Ovary (tissue), 9 donors: ENCODE data around the gene DHRS1. TPM values are rescaled to one million over a fixed set of nuclear protein-coding genes. Genes with fewer than 3 reads are reported as not detected.

Source experiments
- DNase-seq, 5 donors: peaks; one replicate each; pipeline ENCODE4 v3.0.0-alpha.2; 2019 to 2020
- H3K27ac ChIP-seq, 2 donors: fragments of 200-600 bp; one replicate each; pipeline versions ENCODE4 v1.5.1 to v1.8.0; 2019 to 2022
- H3K27me3 ChIP-seq: fragments of 200-600 bp; one replicate; pipeline ENCODE4 v1.8.0; 2022
- H3K36me3 ChIP-seq: fragments of 200-600 bp; sonication (generic); one replicate; pipeline ENCODE4 v1.5.1; 2019
- H3K4me1 ChIP-seq: one replicate; pipeline ENCODE4 v1.8.1; 2013; ENCODE audit warnings: mild to moderate bottlenecking, moderate library complexity; ENCODE audit not compliant: insufficient read depth
- H3K4me3 ChIP-seq: fragments of 200-600 bp; sonication (generic); one replicate; pipeline ENCODE4 v1.5.1; 2017
- H3K9me3 ChIP-seq, 2 donors: fragments of 200-600 bp in 1 of 2; sonication (generic) in 1 of 2; one replicate each; pipeline versions ENCODE4 v1.5.1 to v1.8.1; 2013 to 2019; ENCODE audit warnings: mild to moderate bottlenecking in 1 of 2, moderate library complexity in 1 of 2
- EP300 ChIP-seq: sonication (generic); formaldehyde crosslinking; IDR thresholded peaks from one replicate; pipeline ENCODE4 v1.6.1; 2017; ENCODE audit warnings: antibody characterized with exemption
- POLR2A ChIP-seq: fragments of 450-650 bp; IDR thresholded peaks from one replicate; pipeline ENCODE4 v1.6.1; 2017; ENCODE audit warnings: antibody characterized with exemption, mild to moderate bottlenecking, moderate library complexity
- WGBS, 3 donors: extraction: QIAGEN DNeasy Blood & Tissue Kit in 1 of 3; methylation state at CpG; one replicate each; pipeline versions ENCODE4 v1.1.5 to v1.1.7; 2013 to 2017; 5-methylcytosine and 5-hydroxymethylcytosine counted together
- intact Hi-C, 4 donors: fragments of 100-400 bp; cut with DNase I; formaldehyde crosslinking; loops; one replicate each; pipeline versions ENCODE4 v1.11.0 to v1.15.1; 2022 to 2023
- polyA plus RNA-seq, 2 donors: library from polyadenylated mRNA; stranded (reverse); fragments of 200-250 nt in 1 of 2; fragments of 350-450 nt in 1 of 2; fragmentation: Illumina TruSeq in 1 of 2; extraction: RNeasy Lipid Tissue Mini Kit (QIAGEN cat#74804) in 1 of 2; gene quantifications; one replicate each; pipeline ENCODE4 v1.2.3, GENCODE V29; 2013 to 2014
- total RNA-seq, 7 donors: library from RNA; depleted of rRNA in 2 of 7; stranded (reverse); fragments of >200 nt in 2 of 7; fragmentation: NEBNext Ultra II Directional in 3 of 7; extraction: Animal tissue kit (Norgen Biotek cat#: 25700) in 3 of 7; gene quantifications; one replicate each; pipeline versions ENCODE4 v1.1.0 to v1.2.4, GENCODE V29; 2016 to 2023
- TF ChIP-seq, protein P1 (sequence below), 3 donors: fragments of 450-650 bp in 2 of 3; fragments of 200-600 bp in 1 of 3; IDR thresholded peaks; one replicate each; pipeline versions ENCODE4 v1.5.1 to v1.8.0; 2016 to 2022; ENCODE audit warnings: antibody characterized with exemption in 3 of 3, mild to moderate bottlenecking in 1 of 3
- donor health status: DM: no; HTN: no; CAD: no; lungs with moderate emphysema.
- donor health status: DM: no; HTN: no; CAD: no.
- donor health status: Bipolar disorder and iron deficiency.
- donor health status: DM: yes; HTN: yes; CAD: no.
- donor health status: DM: no; HTN: no; CAD: no.
- donor health status: DM: yes; HTN: yes; CAD: no.

DHRS1 gene
- total and polyA plus RNA-seq, 9 donors, result 12.8 to 35.6 (median 17.9) TPM

DNA sequence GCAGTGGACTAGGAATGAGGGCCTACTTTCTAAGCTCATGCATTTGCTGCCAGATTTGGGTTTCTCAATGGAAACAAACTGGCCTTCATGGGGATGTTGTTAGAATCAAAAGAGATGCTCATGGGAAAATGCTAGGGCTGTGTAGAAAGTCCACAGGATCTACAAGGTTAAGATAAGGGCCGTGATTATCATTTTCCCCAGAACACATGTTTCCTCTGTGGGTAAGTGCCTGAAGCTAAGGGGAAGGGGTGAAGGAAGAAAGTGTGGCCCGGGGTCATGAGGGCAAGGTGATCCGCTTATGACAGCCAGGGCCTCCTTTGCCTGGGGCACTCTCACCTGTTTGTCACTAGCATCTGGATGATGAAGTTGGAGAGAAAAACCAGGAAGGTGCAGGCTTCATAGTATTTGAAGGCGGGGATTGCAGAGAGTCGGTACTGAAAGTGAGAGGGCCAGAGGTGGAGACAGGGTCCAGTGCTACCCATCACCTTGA is 25.5 kb upstream of the DHRS1 start:
- Histone ChIP-seq H3K4me3 (no peak overlapping the region), H3K27me3 (no peaks in the 10 kb centered on the region), H3K4me1 (no peaks in the 10 kb centered on the region), H3K9me3 (no peaks in the 10 kb centered on the region), H3K27ac (no peak overlapping the region), H3K36me3 (no peaks in the 10 kb centered on the region)
- 81 to 84% (median 83%) methylated on average over 5 of the region's 5 CpGs for WGBS, 3 donors
- no peak for TF ChIP-seq EP300
- no peak for TF ChIP-seq POLR2A
- TF ChIP-seq, protein P1, sequence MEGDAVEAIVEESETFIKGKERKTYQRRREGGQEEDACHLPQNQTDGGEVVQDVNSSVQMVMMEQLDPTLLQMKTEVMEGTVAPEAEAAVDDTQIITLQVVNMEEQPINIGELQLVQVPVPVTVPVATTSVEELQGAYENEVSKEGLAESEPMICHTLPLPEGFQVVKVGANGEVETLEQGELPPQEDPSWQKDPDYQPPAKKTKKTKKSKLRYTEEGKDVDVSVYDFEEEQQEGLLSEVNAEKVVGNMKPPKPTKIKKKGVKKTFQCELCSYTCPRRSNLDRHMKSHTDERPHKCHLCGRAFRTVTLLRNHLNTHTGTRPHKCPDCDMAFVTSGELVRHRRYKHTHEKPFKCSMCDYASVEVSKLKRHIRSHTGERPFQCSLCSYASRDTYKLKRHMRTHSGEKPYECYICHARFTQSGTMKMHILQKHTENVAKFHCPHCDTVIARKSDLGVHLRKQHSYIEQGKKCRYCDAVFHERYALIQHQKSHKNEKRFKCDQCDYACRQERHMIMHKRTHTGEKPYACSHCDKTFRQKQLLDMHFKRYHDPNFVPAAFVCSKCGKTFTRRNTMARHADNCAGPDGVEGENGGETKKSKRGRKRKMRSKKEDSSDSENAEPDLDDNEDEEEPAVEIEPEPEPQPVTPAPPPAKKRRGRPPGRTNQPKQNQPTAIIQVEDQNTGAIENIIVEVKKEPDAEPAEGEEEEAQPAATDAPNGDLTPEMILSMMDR (IDR thresholded peaks at IDR 0.05), result no peak
- no peak for DNase-seq
- intact Hi-C loops, result loop anchor here in 1 of 4 donors (5.0 kb wide), 1 partner anchor 37 kb away; no protein-coding TSS in a partner anchor

DNA sequence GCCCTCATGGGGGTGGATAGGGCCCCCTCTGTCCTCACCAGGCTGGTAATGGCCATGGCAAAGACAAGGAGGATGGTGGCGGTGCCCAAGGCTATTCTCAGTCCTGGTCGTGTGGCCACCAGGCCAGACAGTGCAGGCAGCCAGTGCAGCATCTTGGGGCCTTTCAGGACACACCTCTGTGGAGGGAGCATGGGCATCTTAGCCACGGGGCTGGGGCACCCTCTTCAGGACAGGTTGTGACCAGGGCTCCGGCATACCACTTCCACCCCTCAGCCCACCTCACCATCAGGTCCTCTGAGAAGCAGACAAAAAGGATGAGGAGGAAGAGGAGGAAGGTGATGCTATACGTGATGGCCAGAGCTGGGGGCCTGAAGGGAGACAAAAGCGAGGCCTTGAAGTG is 24.4 kb upstream of the DHRS1 start:
- H3K9me3 ChIP-seq, result no peaks in the 10 kb centered on the region
- H3K27me3 ChIP-seq, result no peaks in the 10 kb centered on the region
- intact Hi-C loops, result no loop called here
- H3K36me3 ChIP-seq, result no peaks in the 10 kb centered on the region
- DNase-seq, result no peak
- WGBS, 3 donors, result 76 to 80% (median 78%) methylated on average over 6 of the region's 6 CpGs
- H3K4me1 ChIP-seq, result no peaks in the 10 kb centered on the region
- TF ChIP-seq, protein P1 (IDR thresholded peaks at IDR 0.05), result no peak
- TF ChIP-seq EP300, result no peak
- no peak for TF ChIP-seq POLR2A
- no peak overlapping the region for H3K4me3 ChIP-seq
- no peak overlapping the region for H3K27ac ChIP-seq

DNA sequence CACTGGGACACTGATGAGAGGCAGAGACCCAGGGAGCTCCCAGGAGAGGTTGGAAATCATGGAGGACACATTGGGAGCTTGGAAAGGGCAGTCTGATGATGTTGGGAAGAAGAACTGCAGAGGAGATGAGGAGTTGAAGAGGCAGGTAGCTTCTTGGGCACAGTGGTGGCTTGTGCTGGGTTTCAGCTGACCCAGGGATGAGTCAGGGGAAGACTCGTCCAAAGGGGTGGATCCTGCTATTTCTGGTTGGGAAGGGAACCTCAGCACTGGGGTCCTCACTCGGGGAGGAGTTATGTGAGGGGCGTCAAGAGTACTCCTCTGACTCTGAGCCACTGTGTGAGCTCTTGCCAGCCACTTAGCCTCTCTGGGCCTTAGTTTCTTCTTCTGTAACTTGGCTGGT is 23.8 kb upstream of the DHRS1 start:
- no peaks in the 10 kb centered on the region for H3K27me3 ChIP-seq
- H3K36me3 ChIP-seq, result no peaks in the 10 kb centered on the region
- no peak overlapping the region for H3K27ac ChIP-seq
- no peaks in the 10 kb centered on the region for H3K4me1 ChIP-seq
- TF ChIP-seq, protein P1 (IDR thresholded peaks at IDR 0.05), result no peak
- no peak for TF ChIP-seq EP300
- TF ChIP-seq POLR2A, result no peak
- no peaks in the 10 kb centered on the region for H3K9me3 ChIP-seq
- 39 to 51% (median 48%) methylated on average over 3 of the region's 3 CpGs for WGBS, 3 donors
- no peak overlapping the region for H3K4me3 ChIP-seq
- intact Hi-C loops, result no loop called here
- DNase-seq, result no peak

DNA sequence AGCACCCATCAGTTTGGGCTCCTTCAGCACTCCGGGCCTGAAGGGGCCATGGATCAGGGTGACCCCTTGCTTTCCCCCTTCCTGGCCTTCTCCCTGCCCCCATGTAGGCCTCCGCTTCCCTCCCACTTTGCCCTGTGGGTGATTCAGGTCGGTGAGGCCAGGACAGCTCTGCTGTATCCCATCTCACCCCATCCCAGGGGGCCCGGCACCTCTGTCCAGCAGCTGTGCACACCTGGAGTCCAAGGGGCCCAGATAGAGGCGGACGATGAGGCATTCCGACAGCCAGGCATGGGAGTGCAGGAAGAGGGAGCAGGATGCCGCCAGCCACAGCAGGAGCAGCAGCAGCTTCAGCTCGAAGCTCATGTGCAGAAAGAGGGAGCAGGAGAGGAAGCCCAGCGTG is 23.1 kb upstream of the DHRS1 start:
- intact Hi-C loops, result no loop called here
- no peak for DNase-seq
- H3K36me3 ChIP-seq, result no peaks in the 10 kb centered on the region

More for the DNA sequence above, 23.1 kb upstream of the DHRS1 start:
- 32 to 45% (median 34%) methylated on average over 10 of the region's 10 CpGs for WGBS, 3 donors
- H3K27ac ChIP-seq, result no peak overlapping the region
- no peaks in the 10 kb centered on the region for H3K27me3 ChIP-seq
- no peaks in the 10 kb centered on the region for H3K4me1 ChIP-seq
- no peak overlapping the region for H3K4me3 ChIP-seq
- no peaks in the 10 kb centered on the region for H3K9me3 ChIP-seq
- TF ChIP-seq POLR2A (no peak), EP300 (no peak)
- TF ChIP-seq, protein P1 (IDR thresholded peaks at IDR 0.05), result no peak
